ENCODE measurements around the gene NMT2.

DNA sequence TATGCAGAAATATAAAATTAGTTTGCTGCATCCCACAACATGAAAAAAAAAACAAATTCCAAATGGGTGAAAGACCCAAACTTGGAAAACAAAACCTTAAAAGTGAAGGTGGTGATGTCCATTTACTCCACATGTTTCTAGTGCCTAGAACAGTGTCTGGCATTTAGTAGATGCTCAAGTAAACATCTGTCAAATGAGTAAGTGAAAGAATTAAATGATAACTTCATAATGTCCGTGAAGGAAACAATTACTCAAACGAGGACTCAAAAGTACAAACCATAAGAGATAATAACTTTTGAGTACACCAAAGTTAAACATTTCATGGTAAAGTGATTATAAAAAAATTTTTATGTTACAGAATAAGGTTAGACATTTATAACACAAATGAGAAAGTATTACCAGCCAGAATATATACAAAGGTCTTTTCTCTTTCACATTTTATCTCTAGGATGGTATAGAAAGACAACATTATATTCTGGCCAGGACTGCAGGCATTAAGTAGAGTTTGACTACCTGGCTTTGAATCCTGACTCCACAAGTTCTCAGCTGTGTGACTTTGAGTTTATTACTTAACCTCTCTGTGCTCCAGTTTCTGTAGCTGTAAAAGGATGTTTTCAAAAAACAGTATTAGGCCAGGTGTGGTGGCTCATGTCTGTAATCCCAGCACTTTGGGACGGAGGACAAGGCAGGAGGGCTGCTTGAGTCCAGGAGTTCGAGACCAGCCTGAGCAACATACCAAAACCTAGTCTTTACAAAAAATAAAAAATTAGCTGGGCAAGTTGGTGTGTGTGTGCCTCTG, 20.7 kb downstream of the NMT2 start:
- no peak for TF ChIP-seq POLR2A (IDR thresholded peaks at IDR 0.05)
- no peak for TF ChIP-seq CTCF (IDR thresholded peaks at IDR 0.05)
